Endothelial cell of umbilical vein (primary cell): ENCODE results near the gene LCOR. TPM values are rescaled to one million over a fixed set of nuclear protein-coding genes. Genes with fewer than 3 reads are reported as not detected.

Source experiments
- BruUV-seq: library from RNA; stranded (reverse); fragments of 400-500 nt; replicated peaks from 2 replicates; lab custom pipeline; 2021; lab: Mats Ljungman, UMichigan
- CTCF ChIA-PET: fragments of 300-600, 350-600 bp; sonication (Branson Sonifier 250); formaldehyde crosslinking; loops from one replicate; lab custom pipeline; 2021; ENCODE audit warnings: antibody characterized with exemption, inconsistent platforms; lab: Charles Lee
- POLR2A ChIA-PET: fragments of 300-600, 350-600 bp; sonication (Branson Sonifier 250); formaldehyde crosslinking; loops from one replicate; lab custom pipeline; 2021; ENCODE audit warnings: antibody characterized with exemption, inconsistent platforms; lab: Charles Lee
- DNase-seq: peaks from one replicate; pipeline ENCODE4 v3.0.0-alpha.2; 2011; ENCODE audit warnings: low read depth, low spot score
- FAIRE-seq: peaks from 2 replicates; lab custom pipeline; 2011; peaks lifted over from hg19 to GRCh38; lab: Jason Lieb, UNC
- H2AFZ ChIP-seq: 2 replicates; pipeline ENCODE4 v1.6.0; 2012; ENCODE audit warnings: low read depth, low read length, control low read depth, inconsistent platforms
- H3K27ac ChIP-seq: 2 replicates; pipeline ENCODE4 v1.5.1; 2011; ENCODE audit warnings: low read depth, mild to moderate bottlenecking, control low read depth, low read length, moderate library complexity; ENCODE audit not compliant: insufficient read depth
- H3K27me3 ChIP-seq, 2 experiments: 2 replicates each; pipeline versions ENCODE4 v1.6.0 to v1.6.1; 2011; ENCODE audit warnings: low read length in 2 of 2, mixed read lengths in 1 of 2; ENCODE audit not compliant: control insufficient read depth in 2 of 2, insufficient read depth in 2 of 2
- H3K36me3 ChIP-seq, 2 experiments: 2 replicates in 1 of 2; 3 replicates in 1 of 2; pipeline ENCODE4 v1.5.1; 2011; ENCODE audit warnings: low read length in 2 of 2, mild to moderate bottlenecking in 1 of 2, moderate library complexity in 1 of 2; ENCODE audit not compliant: control insufficient read depth in 2 of 2, insufficient read depth in 2 of 2; ENCODE audit errors: extremely low read depth in 1 of 2
- H3K4me1 ChIP-seq: 3 replicates; pipeline ENCODE4 v1.5.1; 2011; ENCODE audit warnings: mild to moderate bottlenecking, low read length; ENCODE audit not compliant: control insufficient read depth, insufficient read depth; ENCODE audit errors: extremely low read depth
- H3K4me2 ChIP-seq: 2 replicates; pipeline ENCODE4 v1.6.1; 2011; ENCODE audit warnings: low read length, control low read depth, mixed read lengths; ENCODE audit not compliant: insufficient read depth
- H3K4me3 ChIP-seq, 3 experiments: fragments of 200-600 bp in 1 of 3; sonication (generic), shearing (Covaris generic) in 1 of 3; replicated peaks in 1 of 3; 2 replicates each; pipeline ENCODE4 v1.5.1; 2011 to 2016; ENCODE audit warnings: control low read depth in 3 of 3, low read length in 3 of 3, mild to moderate bottlenecking in 2 of 3, inconsistent platforms in 1 of 3, low read depth in 1 of 3, moderate library complexity in 1 of 3; ENCODE audit not compliant: insufficient read depth in 1 of 3
- H3K79me2 ChIP-seq: 2 replicates; pipeline ENCODE4 v1.6.0; 2012; ENCODE audit warnings: low read length, inconsistent platforms; ENCODE audit not compliant: control insufficient read depth, insufficient read depth
- H3K9ac ChIP-seq: replicated peaks from 2 replicates; pipeline ENCODE3; 2011; ENCODE audit warnings: low read length, control low read depth; ENCODE audit not compliant: insufficient read depth; ENCODE audit errors: extremely low read depth
- H3K9me1 ChIP-seq: replicated peaks from 3 replicates; pipeline ENCODE4 v1.6.0; 2011; ENCODE audit warnings: mild to moderate bottlenecking, low read length; ENCODE audit not compliant: control insufficient read depth, insufficient read depth; ENCODE audit errors: extremely low read depth
- H3K9me3 ChIP-seq: replicated peaks from 2 replicates; pipeline ENCODE4 v1.5.1; 2012; ENCODE audit warnings: low read length, inconsistent platforms; ENCODE audit not compliant: control insufficient read depth, insufficient read depth
- H4K20me1 ChIP-seq: replicated peaks from 2 replicates; pipeline ENCODE3; 2011; ENCODE audit warnings: mild to moderate bottlenecking, low read length; ENCODE audit not compliant: control insufficient read depth, insufficient read depth; ENCODE audit errors: extremely low read depth
- EZH2 ChIP-seq: IDR thresholded peaks from 2 replicates; pipeline ENCODE4 v1.6.1; 2012; ENCODE audit warnings: borderline replicate concordance, low read depth, mild to moderate bottlenecking, moderate library complexity, low read length, inconsistent platforms; ENCODE audit not compliant: severe bottlenecking
- FOS ChIP-seq: IDR thresholded peaks from 2 replicates; pipeline ENCODE4 v1.6.1; 2011; ENCODE audit warnings: mild to moderate bottlenecking, low read length, moderate library complexity, borderline replicate concordance; ENCODE audit not compliant: insufficient read depth
- JUN ChIP-seq: IDR thresholded peaks from 2 replicates; pipeline ENCODE4 v1.6.1; 2011; ENCODE audit warnings: borderline replicate concordance, low read depth; ENCODE audit not compliant: insufficient read length, insufficient read depth
- MYC ChIP-seq: IDR thresholded peaks from one replicate; pipeline ENCODE4 v1.6.1; 2011; ENCODE audit warnings: mild to moderate bottlenecking, low read depth, low read length
- POLR2AphosphoS5 ChIP-seq: IDR thresholded peaks from 2 replicates; pipeline ENCODE4 v1.6.1; 2012; ENCODE audit warnings: low read depth, mild to moderate bottlenecking, control low read depth, low read length, moderate library complexity; ENCODE audit not compliant: insufficient read depth
- dilution Hi-C: fragments of 300-500 bp; cut with MboI; formaldehyde crosslinking; loops from one replicate; pipeline ENCODE4 v1.15.0; 2019; ENCODE audit warnings: low sequenced_read_pairs; ENCODE audit not compliant: extremely low pct_ligation_motif_present
- intact Hi-C: fragments of 100-400 bp; cut with micrococcal nuclease; formaldehyde crosslinking; loops from one replicate; pipeline ENCODE4 v1.10.0; 2022
- polyA plus RNA-seq, 4 experiments: library from polyadenylated mRNA; depleted of rRNA in 3 of 4; stranded (reverse) in 3 of 4; unstranded in 1 of 4; fragments of >200 nt; gene quantifications; 2 replicates each; pipeline versions ENCODE4 v1.2.1 to v1.2.3, GENCODE V29; 2011 to 2012; ENCODE audit warnings: missing spikeins in 1 of 4
- total RNA-seq: library from RNA; stranded (reverse); gene quantifications from 2 replicates; pipeline ENCODE4 v1.2.3, GENCODE V29; 2021
- TF ChIP-seq, protein P1 (sequence below), 2 donors: IDR thresholded peaks; 1 replicate in 1 of 2; 2 replicates in 1 of 2; pipeline ENCODE4 v1.5.1; 2011; ENCODE audit warnings: low read length in 2 of 2, mild to moderate bottlenecking in 2 of 2, moderate library complexity in 2 of 2, control low read depth in 1 of 2, inconsistent platforms in 1 of 2, low read depth in 1 of 2; ENCODE audit not compliant: insufficient read depth in 1 of 2; ENCODE audit errors: extremely low read depth in 1 of 2
- TF ChIP-seq, protein P2 (sequence below): IDR thresholded peaks from 2 replicates; pipeline ENCODE4 v1.6.1; 2011; ENCODE audit not compliant: insufficient read depth, insufficient read length

Gene LCOR
- total and polyA plus RNA-seq, 2 donors (not counting 3 experiments of a cell fraction or from before 2014, with no cell fraction given): 11.6 to 39.0 TPM

DNA sequence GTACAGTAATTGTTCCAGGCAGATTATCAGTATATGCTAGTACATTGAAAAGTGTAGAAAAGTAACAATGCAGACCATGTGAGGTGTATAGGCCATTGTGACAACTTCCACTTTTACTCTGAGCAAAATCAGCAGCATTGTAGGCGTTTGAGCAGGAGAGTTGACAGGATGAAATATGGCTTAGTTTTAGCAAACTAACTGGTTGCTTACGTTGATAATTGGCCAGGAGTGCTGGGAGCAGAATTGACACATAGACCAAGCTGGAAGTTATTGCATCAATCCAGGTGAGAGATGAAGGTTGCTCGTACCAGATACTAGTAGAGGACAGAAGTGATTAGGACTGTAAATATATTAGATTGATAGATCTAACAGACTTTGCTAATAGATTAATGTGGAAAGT, 46.0 kb downstream of the LCOR start:
- Histone ChIP-seq H3K4me2 (no peak overlapping the region), H3K4me1 (peaks cover 7% of the 10 kb centered on the region), H2AFZ (no peak overlapping the region), H3K9me3 (no peaks in the 10 kb centered on the region), H3K79me2 (peaks cover 85% of the 10 kb centered on the region), H3K4me3 (no peak overlapping the region), H3K36me3 (no peaks in the 10 kb centered on the region), H3K27me3 (no peaks in the 10 kb centered on the region), H3K9me1 (no peaks in the 10 kb centered on the region), H3K27ac (no peak overlapping the region), H4K20me1 (peaks cover 15% of the 10 kb centered on the region), H3K9ac (no peak overlapping the region)
- CTCF ChIA-PET: no interaction called here
- DNase-seq (no peak), FAIRE-seq (no peak)
- BruUV-seq: no TSS peak
- intact Hi-C loops (no loop called here), dilution Hi-C loops (no loop called here)
- TF ChIP-seq MYC: no peak
- TF ChIP-seq, protein P1, sequence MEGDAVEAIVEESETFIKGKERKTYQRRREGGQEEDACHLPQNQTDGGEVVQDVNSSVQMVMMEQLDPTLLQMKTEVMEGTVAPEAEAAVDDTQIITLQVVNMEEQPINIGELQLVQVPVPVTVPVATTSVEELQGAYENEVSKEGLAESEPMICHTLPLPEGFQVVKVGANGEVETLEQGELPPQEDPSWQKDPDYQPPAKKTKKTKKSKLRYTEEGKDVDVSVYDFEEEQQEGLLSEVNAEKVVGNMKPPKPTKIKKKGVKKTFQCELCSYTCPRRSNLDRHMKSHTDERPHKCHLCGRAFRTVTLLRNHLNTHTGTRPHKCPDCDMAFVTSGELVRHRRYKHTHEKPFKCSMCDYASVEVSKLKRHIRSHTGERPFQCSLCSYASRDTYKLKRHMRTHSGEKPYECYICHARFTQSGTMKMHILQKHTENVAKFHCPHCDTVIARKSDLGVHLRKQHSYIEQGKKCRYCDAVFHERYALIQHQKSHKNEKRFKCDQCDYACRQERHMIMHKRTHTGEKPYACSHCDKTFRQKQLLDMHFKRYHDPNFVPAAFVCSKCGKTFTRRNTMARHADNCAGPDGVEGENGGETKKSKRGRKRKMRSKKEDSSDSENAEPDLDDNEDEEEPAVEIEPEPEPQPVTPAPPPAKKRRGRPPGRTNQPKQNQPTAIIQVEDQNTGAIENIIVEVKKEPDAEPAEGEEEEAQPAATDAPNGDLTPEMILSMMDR (IDR thresholded peaks at IDR 0.05; ENCODE audit: extremely low read depth in 1 of 2, insufficient read depth in 1 of 2, low read depth in 1 of 2, low read length in 2 of 2): no peak
- no peak for TF ChIP-seq EZH2
- TF ChIP-seq, protein P2, sequence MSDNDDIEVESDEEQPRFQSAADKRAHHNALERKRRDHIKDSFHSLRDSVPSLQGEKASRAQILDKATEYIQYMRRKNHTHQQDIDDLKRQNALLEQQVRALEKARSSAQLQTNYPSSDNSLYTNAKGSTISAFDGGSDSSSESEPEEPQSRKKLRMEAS: no peak
- POLR2A ChIA-PET: no interaction called here

DNA sequence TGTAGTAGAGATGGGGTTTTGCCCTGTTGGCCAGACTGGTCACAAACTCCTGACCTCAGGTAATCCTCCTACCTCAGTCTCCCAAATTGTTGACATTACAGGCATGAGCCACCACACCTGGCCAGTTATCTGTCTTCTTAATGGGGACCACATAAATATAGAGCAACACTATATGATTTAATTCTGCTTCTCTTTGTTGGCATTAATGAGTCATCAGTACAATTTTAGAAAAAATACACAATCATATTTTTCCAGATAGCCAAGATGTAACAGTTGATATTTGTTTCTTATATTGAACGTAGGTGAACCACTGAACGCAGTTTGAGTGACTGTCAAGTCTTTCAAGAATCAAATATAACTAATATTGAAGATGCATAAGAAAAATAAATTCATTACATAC, 48.5 kb downstream of the LCOR start:
- H4K20me1 ChIP-seq: peaks cover 15% of the 10 kb centered on the region
- POLR2A ChIA-PET: no interaction called here

More for the DNA sequence above, 48.5 kb downstream of the LCOR start:
- Histone ChIP-seq H3K4me2 (no peak overlapping the region), H3K27ac (no peak overlapping the region), H3K9ac (no peak overlapping the region), H3K9me3 (no peaks in the 10 kb centered on the region), H3K79me2 (peaks cover 87% of the 10 kb centered on the region), H2AFZ (no peak overlapping the region), H3K4me1 (peaks cover 7% of the 10 kb centered on the region), H3K27me3 (no peaks in the 10 kb centered on the region), H3K4me3 (no peak overlapping the region), H3K36me3 (no peaks in the 10 kb centered on the region), H3K9me1 (no peaks in the 10 kb centered on the region)
- CTCF ChIA-PET: no interaction called here
- TF ChIP-seq EZH2 (no peak), JUN (peak; percentile 16), FOS (peak; percentile 51), POLR2AphosphoS5 (no peak), MYC (no peak)
- TF ChIP-seq, protein P2: no peak
- dilution Hi-C loops (no loop called here), intact Hi-C loops (no loop called here)
- DNase-seq (peak; percentile 20), FAIRE-seq (no peak)
- no TSS peak for BruUV-seq
